HCT116 (cell line): Measurements from ENCODE around the gene TPO. TPM values are rescaled to one million over a fixed set of nuclear protein-coding genes. Genes with fewer than 3 reads are reported as not detected.

Experiments used
- ATAC-seq: fragments of 200-7000 bp; cut with Tn5 transposase; 2 replicates; pipeline ENCODE4 v1.9.1; 2020; ENCODE audit warnings: mild to moderate bottlenecking, moderate library complexity
- BruUV-seq: library from RNA; stranded (reverse); fragments of 400-500 nt; replicated peaks from 2 replicates; lab custom pipeline; 2021; lab: Mats Ljungman, UMichigan
- CTCF ChIA-PET: fragments of 300-600 bp; sonication (Branson Sonifier 250); formaldehyde crosslinking; loops from one replicate; lab custom pipeline; 2021; ENCODE audit warnings: antibody characterized with exemption; lab: Charles Lee
- POLR2A ChIA-PET: fragments of 300-600, 350-600 bp; sonication (Branson Sonifier 250); formaldehyde crosslinking; loops from one replicate; lab custom pipeline; 2021; ENCODE audit warnings: antibody characterized with exemption; lab: Charles Lee
- RAD21 ChIA-PET, 2 experiments: fragments of 300-600 bp; sonication (Branson Sonifier 250); formaldehyde crosslinking; loops; one replicate each; lab custom pipeline; 2023; ENCODE audit warnings: low total read pairs in 2 of 2; ENCODE audit not compliant: uncharacterized antibody in 2 of 2, unreplicated experiment in 2 of 2, low non-redundant PET in 1 of 2; lab: Charles Lee
- DNase-seq: peaks from one replicate; pipeline ENCODE4 v3.0.0-alpha.2; 2010; ENCODE audit warnings: low read depth, low spot score
- H2AFZ ChIP-seq: fragments of 200-600 bp; shearing (Covaris generic), sonication (generic); 2 replicates; pipeline ENCODE4 v1.6.1; 2017; ENCODE audit warnings: low read depth, mixed run types, mixed read lengths, antibody characterized with exemption, low read length; ENCODE audit not compliant: poor library complexity, severe bottlenecking
- H3K27ac ChIP-seq: 2 replicates; pipeline ENCODE4 v1.5.1; 2012; ENCODE audit warnings: low read depth, low read length
- H3K27me3 ChIP-seq: fragments of 200-600 bp; sonication (generic); 2 replicates; pipeline ENCODE4 v1.6.1; 2016; ENCODE audit warnings: mixed run types, low read length, mixed read lengths; ENCODE audit not compliant: insufficient read depth
- H3K36me3 ChIP-seq, 2 experiments: fragments of 200-500 bp in 1 of 2; fragments of 200-600 bp in 1 of 2; sonication (Bioruptor generic) in 1 of 2; sonication (generic) in 1 of 2; 2 replicates each; pipeline versions ENCODE4 v1.5.1 to v1.6.1; 2014 to 2016; ENCODE audit warnings: low read length in 2 of 2, inconsistent platforms in 1 of 2, mixed read lengths in 1 of 2, mixed run types in 1 of 2; ENCODE audit not compliant: insufficient read depth in 2 of 2, control insufficient read depth in 1 of 2
- H3K4me1 ChIP-seq, 2 experiments: fragments of 200-600 bp in 1 of 2; sonication (generic) in 1 of 2; 2 replicates each; pipeline versions ENCODE4 v1.5.1 to v1.6.1; 2012 to 2017; ENCODE audit warnings: low read length in 2 of 2, inconsistent platforms in 1 of 2, mild to moderate bottlenecking in 1 of 2, mixed read lengths in 1 of 2, mixed run types in 1 of 2, moderate library complexity in 1 of 2; ENCODE audit not compliant: insufficient read depth in 2 of 2, control insufficient read depth in 1 of 2
- H3K4me2 ChIP-seq: fragments of 200-600 bp; sonication (generic); 2 replicates; pipeline ENCODE4 v1.6.1; 2017; ENCODE audit warnings: mixed run types, low read length, mixed read lengths
- H3K4me3 ChIP-seq, 2 experiments: fragments of 200-600 bp in 1 of 2; sonication (generic) in 1 of 2; replicated peaks in 1 of 2; 2 replicates each; pipeline ENCODE4 v1.5.1; 2011 to 2016; ENCODE audit warnings: low read length in 2 of 2, control low read depth in 1 of 2, low read depth in 1 of 2, mild to moderate bottlenecking in 1 of 2, mixed read lengths in 1 of 2, mixed run types in 1 of 2
- H3K79me2 ChIP-seq: fragments of 200-600 bp; sonication (generic); 2 replicates; pipeline ENCODE4 v1.6.1; 2017; ENCODE audit warnings: mild to moderate bottlenecking, mixed run types, low read length, moderate library complexity, mixed read lengths; ENCODE audit not compliant: insufficient read depth
- H3K9ac ChIP-seq: fragments of 200-600 bp; sonication (generic); 2 replicates; pipeline ENCODE4 v1.6.1; 2016; ENCODE audit warnings: low read length, mixed read lengths
- H3K9me2 ChIP-seq: fragments of 200-600 bp; sonication (generic), shearing (Covaris generic); 2 replicates; pipeline ENCODE4 v1.6.1; 2017; ENCODE audit warnings: mixed run types, mild to moderate bottlenecking, moderate library complexity; ENCODE audit not compliant: insufficient read depth
- H3K9me3 ChIP-seq, 2 experiments: fragments of 200-500 bp in 1 of 2; fragments of 200-600 bp in 1 of 2; sonication (Bioruptor generic) in 1 of 2; sonication (generic) in 1 of 2; 2 replicates each; pipeline ENCODE4 v1.6.1; 2014 to 2017; ENCODE audit warnings: low read length in 2 of 2, mixed read lengths in 2 of 2, inconsistent platforms in 1 of 2, low read depth in 1 of 2, mild to moderate bottlenecking in 1 of 2, mixed run types in 1 of 2, moderate library complexity in 1 of 2; ENCODE audit not compliant: control insufficient read depth in 1 of 2, insufficient read depth in 1 of 2
- H4K20me1 ChIP-seq: fragments of 200-600 bp; sonication (generic), shearing (Covaris generic); 2 replicates; pipeline ENCODE4 v1.6.1; 2017; ENCODE audit warnings: mixed run types, mild to moderate bottlenecking, moderate library complexity; ENCODE audit not compliant: insufficient read depth
- CBX3 ChIP-seq: IDR thresholded peaks from 2 replicates; pipeline ENCODE4 v1.6.1; 2012; ENCODE audit warnings: low read depth
- CEBPB ChIP-seq: IDR thresholded peaks from 2 replicates; pipeline ENCODE4 v1.6.1; 2012; ENCODE audit warnings: low read depth
- EGR1 ChIP-seq: IDR thresholded peaks from 2 replicates; pipeline ENCODE4 v1.6.1; 2012; ENCODE audit warnings: low read depth
- ELF1 ChIP-seq: IDR thresholded peaks from 2 replicates; pipeline ENCODE4 v1.6.1; 2012; ENCODE audit warnings: low read depth, borderline replicate concordance
- EZH2 ChIP-seq: fragments of 200-600 bp; sonication (generic); IDR thresholded peaks from 2 replicates; pipeline ENCODE4 v1.6.1; 2017; ENCODE audit warnings: antibody characterized with exemption, mixed run types
- EZH2phosphoT487 ChIP-seq: fragments of 200-600 bp; IDR thresholded peaks from 2 replicates; pipeline ENCODE4 v1.6.1; 2018; ENCODE audit warnings: antibody characterized with exemption, borderline replicate concordance
- FOSL1 ChIP-seq: IDR thresholded peaks from 2 replicates; pipeline ENCODE4 v1.6.1; 2012; ENCODE audit warnings: low read depth
- POLR2A ChIP-seq: IDR thresholded peaks from 2 replicates; pipeline ENCODE4 v1.7.0; 2011; ENCODE audit warnings: borderline replicate concordance; ENCODE audit not compliant: insufficient read depth, insufficient read length; ENCODE audit errors: extremely low read depth
- RAD21 ChIP-seq: IDR thresholded peaks from 2 replicates; pipeline ENCODE4 v1.6.1; 2012; ENCODE audit warnings: low read depth, mild to moderate bottlenecking
- SIN3A ChIP-seq: IDR thresholded peaks from 2 replicates; pipeline ENCODE4 v1.6.1; 2012; ENCODE audit warnings: low read depth
- SP1 ChIP-seq: IDR thresholded peaks from 2 replicates; pipeline ENCODE4 v1.6.1; 2012; ENCODE audit warnings: low read depth
- SRF ChIP-seq: IDR thresholded peaks from 2 replicates; pipeline ENCODE4 v1.6.1; 2012; ENCODE audit warnings: low read depth
- TCF7L2 ChIP-seq: IDR thresholded peaks from 2 replicates; pipeline ENCODE4 v1.7.0; 2011; ENCODE audit warnings: borderline replicate concordance, inconsistent platforms; ENCODE audit not compliant: insufficient read depth, insufficient read length; ENCODE audit errors: extremely low read depth
- ZFX ChIP-seq: fragments of 450-650 bp; IDR thresholded peaks from 2 replicates; pipeline ENCODE4 v1.6.1; 2017
- ZNF274 ChIP-seq: fragments of 200-500 bp; sonication (Bioruptor generic); IDR thresholded peaks from 2 replicates; pipeline ENCODE4 v1.6.1; 2014; ENCODE audit warnings: mild to moderate bottlenecking, low read depth, low read length, inconsistent platforms
- intact Hi-C: fragments of 100-400 bp; cut with micrococcal nuclease; formaldehyde crosslinking; loops from 2 replicates; pipeline ENCODE4 v1.10.0; 2022
- total RNA-seq: library from RNA; stranded (reverse); gene quantifications from one replicate; pipeline ENCODE4 v1.2.1, GENCODE V29; 2021; ENCODE audit not compliant: unreplicated experiment
- TF ChIP-seq, protein P1 (sequence below): IDR thresholded peaks from 2 replicates; pipeline ENCODE4 v1.6.1; 2012; ENCODE audit warnings: low read depth
- TF ChIP-seq, protein P2 (sequence below), 3 experiments: fragments of 200-600 bp in 1 of 3; sonication (generic) in 1 of 3; IDR thresholded peaks in 2 of 3; conservative IDR thresholded peaks in 1 of 3; 2 replicates each; pipeline ENCODE4 v1.5.1; 2012 to 2017; ENCODE audit warnings: low read depth in 2 of 3, low read length in 2 of 3, antibody characterized with exemption in 1 of 3, borderline replicate concordance in 1 of 3, control low read depth in 1 of 3, mild to moderate bottlenecking in 1 of 3, mixed read lengths in 1 of 3, mixed run types in 1 of 3, moderate library complexity in 1 of 3; ENCODE audit not compliant: insufficient read depth in 1 of 3
- TF ChIP-seq, protein P3 (sequence below): IDR thresholded peaks from 2 replicates; pipeline ENCODE4 v1.6.1; 2012
- TF ChIP-seq, protein P4 (sequence below): IDR thresholded peaks from 2 replicates; pipeline ENCODE4 v1.6.1; 2011; ENCODE audit warnings: mild to moderate bottlenecking, low read length, moderate library complexity; ENCODE audit not compliant: insufficient replicate concordance; ENCODE audit errors: extremely low read depth
- TF ChIP-seq, protein P5 (sequence below): IDR thresholded peaks from 2 replicates; pipeline ENCODE4 v1.6.1; 2012

TPO gene
- total RNA-seq, 1 experiment from 2014 or later: not detected

DNA sequence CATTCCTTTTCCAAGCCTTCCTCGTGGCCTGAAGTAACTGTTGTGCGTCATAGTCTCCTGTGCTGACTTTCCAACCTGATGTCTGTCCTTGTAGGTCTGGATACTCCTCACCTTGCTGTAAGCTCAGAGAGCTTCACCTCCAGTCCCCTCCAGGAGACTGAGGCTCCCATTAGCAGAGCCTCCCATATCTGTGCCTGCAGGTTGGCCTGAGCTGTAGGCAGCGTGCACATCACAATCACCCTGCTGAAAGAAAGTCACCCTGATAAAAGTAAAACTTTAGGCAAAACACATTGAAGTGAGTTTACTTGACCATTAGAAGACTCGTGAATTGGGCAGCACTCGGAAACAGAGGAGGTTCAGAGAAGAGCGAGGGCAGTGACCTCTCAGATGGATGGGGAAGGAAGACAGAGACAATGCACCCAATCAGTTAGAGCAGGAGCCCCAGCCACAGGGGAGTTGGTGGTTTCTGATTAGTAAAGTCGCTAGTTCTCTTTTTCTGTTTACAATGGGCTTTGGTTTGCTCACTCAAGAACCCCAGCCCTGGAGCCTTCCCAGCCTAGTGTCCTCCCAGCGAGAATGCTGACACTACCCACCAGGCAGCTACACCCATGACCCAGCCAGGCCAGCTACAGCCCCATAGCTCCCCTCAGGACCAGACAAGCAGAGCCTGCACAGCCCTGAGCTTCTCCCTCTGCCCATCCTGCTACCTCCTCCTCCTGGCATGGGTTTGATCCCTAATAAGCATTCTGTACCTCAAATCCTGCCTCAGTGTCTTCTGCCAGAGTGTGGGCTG, 12.1 kb upstream of the TPO start:
- Histone ChIP-seq H3K4me2 (no peak overlapping the region), H3K27me3 (peaks cover 20% of the 10 kb centered on the region), H3K27ac (no peak overlapping the region), H3K79me2 (no peaks in the 10 kb centered on the region), H3K4me1 (no peaks in the 10 kb centered on the region), H3K36me3 (no peaks in the 10 kb centered on the region), H4K20me1 (no peaks in the 10 kb centered on the region), H2AFZ (no peak overlapping the region), H3K4me3 (no peak overlapping the region), H3K9me2 (no peaks in the 10 kb centered on the region), H3K9me3 (no peaks in the 10 kb centered on the region), H3K9ac (no peak overlapping the region)
- DNase-seq (no peak), ATAC-seq (no peak)
- intact Hi-C loops: no loop called here
- ChIA-PET RAD21 (no interaction called here), CTCF (no interaction called here), POLR2A (no interaction called here)
- BruUV-seq: no TSS peak
- TF ChIP-seq TCF7L2: no peak
- TF ChIP-seq EZH2: no peak
- TF ChIP-seq EGR1: no peak
- no peak for TF ChIP-seq SP1
- TF ChIP-seq, protein P1, sequence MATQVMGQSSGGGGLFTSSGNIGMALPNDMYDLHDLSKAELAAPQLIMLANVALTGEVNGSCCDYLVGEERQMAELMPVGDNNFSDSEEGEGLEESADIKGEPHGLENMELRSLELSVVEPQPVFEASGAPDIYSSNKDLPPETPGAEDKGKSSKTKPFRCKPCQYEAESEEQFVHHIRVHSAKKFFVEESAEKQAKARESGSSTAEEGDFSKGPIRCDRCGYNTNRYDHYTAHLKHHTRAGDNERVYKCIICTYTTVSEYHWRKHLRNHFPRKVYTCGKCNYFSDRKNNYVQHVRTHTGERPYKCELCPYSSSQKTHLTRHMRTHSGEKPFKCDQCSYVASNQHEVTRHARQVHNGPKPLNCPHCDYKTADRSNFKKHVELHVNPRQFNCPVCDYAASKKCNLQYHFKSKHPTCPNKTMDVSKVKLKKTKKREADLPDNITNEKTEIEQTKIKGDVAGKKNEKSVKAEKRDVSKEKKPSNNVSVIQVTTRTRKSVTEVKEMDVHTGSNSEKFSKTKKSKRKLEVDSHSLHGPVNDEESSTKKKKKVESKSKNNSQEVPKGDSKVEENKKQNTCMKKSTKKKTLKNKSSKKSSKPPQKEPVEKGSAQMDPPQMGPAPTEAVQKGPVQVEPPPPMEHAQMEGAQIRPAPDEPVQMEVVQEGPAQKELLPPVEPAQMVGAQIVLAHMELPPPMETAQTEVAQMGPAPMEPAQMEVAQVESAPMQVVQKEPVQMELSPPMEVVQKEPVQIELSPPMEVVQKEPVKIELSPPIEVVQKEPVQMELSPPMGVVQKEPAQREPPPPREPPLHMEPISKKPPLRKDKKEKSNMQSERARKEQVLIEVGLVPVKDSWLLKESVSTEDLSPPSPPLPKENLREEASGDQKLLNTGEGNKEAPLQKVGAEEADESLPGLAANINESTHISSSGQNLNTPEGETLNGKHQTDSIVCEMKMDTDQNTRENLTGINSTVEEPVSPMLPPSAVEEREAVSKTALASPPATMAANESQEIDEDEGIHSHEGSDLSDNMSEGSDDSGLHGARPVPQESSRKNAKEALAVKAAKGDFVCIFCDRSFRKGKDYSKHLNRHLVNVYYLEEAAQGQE: no peak
- TF ChIP-seq FOSL1: no peak
- no peak for TF ChIP-seq SIN3A
- TF ChIP-seq ZNF274: no peak
- TF ChIP-seq, protein P2, sequence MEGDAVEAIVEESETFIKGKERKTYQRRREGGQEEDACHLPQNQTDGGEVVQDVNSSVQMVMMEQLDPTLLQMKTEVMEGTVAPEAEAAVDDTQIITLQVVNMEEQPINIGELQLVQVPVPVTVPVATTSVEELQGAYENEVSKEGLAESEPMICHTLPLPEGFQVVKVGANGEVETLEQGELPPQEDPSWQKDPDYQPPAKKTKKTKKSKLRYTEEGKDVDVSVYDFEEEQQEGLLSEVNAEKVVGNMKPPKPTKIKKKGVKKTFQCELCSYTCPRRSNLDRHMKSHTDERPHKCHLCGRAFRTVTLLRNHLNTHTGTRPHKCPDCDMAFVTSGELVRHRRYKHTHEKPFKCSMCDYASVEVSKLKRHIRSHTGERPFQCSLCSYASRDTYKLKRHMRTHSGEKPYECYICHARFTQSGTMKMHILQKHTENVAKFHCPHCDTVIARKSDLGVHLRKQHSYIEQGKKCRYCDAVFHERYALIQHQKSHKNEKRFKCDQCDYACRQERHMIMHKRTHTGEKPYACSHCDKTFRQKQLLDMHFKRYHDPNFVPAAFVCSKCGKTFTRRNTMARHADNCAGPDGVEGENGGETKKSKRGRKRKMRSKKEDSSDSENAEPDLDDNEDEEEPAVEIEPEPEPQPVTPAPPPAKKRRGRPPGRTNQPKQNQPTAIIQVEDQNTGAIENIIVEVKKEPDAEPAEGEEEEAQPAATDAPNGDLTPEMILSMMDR (IDR thresholded peaks at IDR 0.05 in 2 of 3, conservative IDR thresholded peaks at IDR 0.05 in 1 of 3; ENCODE audit: borderline replicate concordance in 1 of 3, insufficient read depth in 1 of 3, low read depth in 2 of 3, low read length in 2 of 3): no peak
- no peak for TF ChIP-seq EZH2phosphoT487
- no peak for TF ChIP-seq CEBPB
- no peak for TF ChIP-seq ELF1
- TF ChIP-seq POLR2A: no peak
- no peak for TF ChIP-seq SRF
- no peak for TF ChIP-seq CBX3
- TF ChIP-seq ZFX: no peak
- no peak for TF ChIP-seq RAD21
- TF ChIP-seq, protein P3, sequence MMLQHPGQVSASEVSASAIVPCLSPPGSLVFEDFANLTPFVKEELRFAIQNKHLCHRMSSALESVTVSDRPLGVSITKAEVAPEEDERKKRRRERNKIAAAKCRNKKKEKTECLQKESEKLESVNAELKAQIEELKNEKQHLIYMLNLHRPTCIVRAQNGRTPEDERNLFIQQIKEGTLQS: no peak
- TF ChIP-seq, protein P4, sequence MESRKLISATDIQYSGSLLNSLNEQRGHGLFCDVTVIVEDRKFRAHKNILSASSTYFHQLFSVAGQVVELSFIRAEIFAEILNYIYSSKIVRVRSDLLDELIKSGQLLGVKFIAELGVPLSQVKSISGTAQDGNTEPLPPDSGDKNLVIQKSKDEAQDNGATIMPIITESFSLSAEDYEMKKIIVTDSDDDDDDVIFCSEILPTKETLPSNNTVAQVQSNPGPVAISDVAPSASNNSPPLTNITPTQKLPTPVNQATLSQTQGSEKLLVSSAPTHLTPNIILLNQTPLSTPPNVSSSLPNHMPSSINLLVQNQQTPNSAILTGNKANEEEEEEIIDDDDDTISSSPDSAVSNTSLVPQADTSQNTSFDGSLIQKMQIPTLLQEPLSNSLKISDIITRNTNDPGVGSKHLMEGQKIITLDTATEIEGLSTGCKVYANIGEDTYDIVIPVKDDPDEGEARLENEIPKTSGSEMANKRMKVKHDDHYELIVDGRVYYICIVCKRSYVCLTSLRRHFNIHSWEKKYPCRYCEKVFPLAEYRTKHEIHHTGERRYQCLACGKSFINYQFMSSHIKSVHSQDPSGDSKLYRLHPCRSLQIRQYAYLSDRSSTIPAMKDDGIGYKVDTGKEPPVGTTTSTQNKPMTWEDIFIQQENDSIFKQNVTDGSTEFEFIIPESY: no peak
- TF ChIP-seq, protein P5, sequence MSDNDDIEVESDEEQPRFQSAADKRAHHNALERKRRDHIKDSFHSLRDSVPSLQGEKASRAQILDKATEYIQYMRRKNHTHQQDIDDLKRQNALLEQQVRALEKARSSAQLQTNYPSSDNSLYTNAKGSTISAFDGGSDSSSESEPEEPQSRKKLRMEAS: no peak
